HepG2 (cell line): ENCODE results near the gene CABLES2. TPM values are rescaled to one million over a fixed set of nuclear protein-coding genes. Genes with fewer than 3 reads are reported as not detected.

Experiments used
- FOXJ3 ChIP-seq: sonication (generic); formaldehyde crosslinking; IDR thresholded peaks from 2 replicates; pipeline ENCODE4 v1.4.0; 2020; ENCODE audit warnings: missing genetic modification reagents, mild to moderate bottlenecking, borderline replicate concordance
- MEIS2 ChIP-seq: sonication (generic); formaldehyde crosslinking; IDR thresholded peaks from 2 replicates; pipeline ENCODE4 v1.9.0; 2021; ENCODE audit warnings: mild to moderate bottlenecking, missing genetic modification reagents
- PAF1 ChIP-seq: IDR thresholded peaks from 2 replicates; pipeline ENCODE4 v1.6.1; 2016; ENCODE audit warnings: missing genetic modification reagents, missing compliant biosample characterization
- RBAK ChIP-seq: sonication (generic); formaldehyde crosslinking; IDR thresholded peaks from 2 replicates; pipeline ENCODE4 v1.5.1; 2020; ENCODE audit warnings: mild to moderate bottlenecking, missing genetic modification reagents
- SP1 ChIP-seq, 2 experiments: fragments of 450-650 bp in 1 of 2; sonication (generic) in 1 of 2; formaldehyde crosslinking in 1 of 2; IDR thresholded peaks; 2 replicates each; pipeline versions ENCODE4 v1.4.0 to v1.6.1; 2016 to 2020; ENCODE audit warnings: missing genetic modification reagents in 1 of 2
- ZNF350 ChIP-seq: sonication (generic); formaldehyde crosslinking; IDR thresholded peaks from 2 replicates; pipeline ENCODE4 v1.4.0; 2020; ENCODE audit warnings: mild to moderate bottlenecking, low read depth, missing genetic modification reagents, borderline replicate concordance
- ZNF660 ChIP-seq: sonication (generic); formaldehyde crosslinking; IDR thresholded peaks from 2 replicates; pipeline ENCODE4 v1.5.1; 2020; ENCODE audit warnings: mild to moderate bottlenecking, low read depth, missing genetic modification reagents, borderline replicate concordance
- ZSCAN21 ChIP-seq: sonication (generic); formaldehyde crosslinking; IDR thresholded peaks from 2 replicates; pipeline ENCODE4 v1.8.0; 2022; ENCODE audit warnings: mild to moderate bottlenecking, missing genetic modification reagents, moderate library complexity, borderline replicate concordance
- ZSCAN31 ChIP-seq: sonication (generic); formaldehyde crosslinking; IDR thresholded peaks from 2 replicates; pipeline ENCODE4 v1.5.0; 2020; ENCODE audit warnings: low read depth, mild to moderate bottlenecking, missing genetic modification reagents
- polyA plus RNA-seq, 8 experiments: library from polyadenylated mRNA; depleted of rRNA in 3 of 8; stranded (reverse) in 7 of 8; unstranded in 1 of 8; fragments of >200 nt; fragmentation: Illumina TruSeq in 4 of 8; extraction: Trizol in 4 of 8; gene quantifications; 2 replicates each; pipeline versions ENCODE4 v1.2.1 to v1.2.3, GENCODE V29; 2011 to 2016; ENCODE audit warnings: low read depth in 4 of 8, missing spikeins in 1 of 8, mixed read lengths in 1 of 8; ENCODE audit not compliant: insufficient read depth in 1 of 8
- total RNA-seq, 5 experiments: library from RNA; depleted of rRNA; stranded (reverse); fragments of >200 nt; fragmentation: Illumina TruSeq; extraction: Trizol; gene quantifications; 2 replicates each; pipeline ENCODE4 v1.2.3, GENCODE V29; 2016; ENCODE audit warnings: low read depth in 1 of 5
- TF ChIP-seq, protein P1 (sequence below): sonication (generic); formaldehyde crosslinking; IDR thresholded peaks from 2 replicates; pipeline ENCODE4 v1.8.0; 2022; ENCODE audit warnings: mild to moderate bottlenecking, missing genetic modification reagents; ENCODE audit not compliant: insufficient replicate concordance
- TF ChIP-seq, protein P2 (sequence below): sonication (generic); formaldehyde crosslinking; IDR thresholded peaks from 2 replicates; pipeline ENCODE4 v1.4.0; 2020; ENCODE audit warnings: missing genetic modification reagents
- TF ChIP-seq, protein P3 (sequence below): sonication (generic); formaldehyde crosslinking; IDR thresholded peaks from 2 replicates; pipeline ENCODE4 v1.4.0; 2020; ENCODE audit warnings: mild to moderate bottlenecking, low read depth, missing genetic modification reagents
- TF ChIP-seq, protein P4 (sequence below): IDR thresholded peaks from 2 replicates; pipeline ENCODE4 v1.6.1; 2016; ENCODE audit warnings: low read depth
- TF ChIP-seq, protein P5 (sequence below): sonication (generic); formaldehyde crosslinking; IDR thresholded peaks from 2 replicates; pipeline ENCODE4 v1.4.0; 2020; ENCODE audit warnings: missing genetic modification reagents
- TF ChIP-seq, protein P6 (sequence below): sonication (generic); formaldehyde crosslinking; IDR thresholded peaks from 2 replicates; pipeline ENCODE4 v1.5.1; 2020; ENCODE audit warnings: missing genetic modification reagents, mild to moderate bottlenecking, borderline replicate concordance

CABLES2 gene
- total and polyA plus RNA-seq, 2 of the 13 experiments (the other 11 are each of a cell fraction or from before 2014, with no cell fraction given), result 5.2 to 9.7 TPM

DNA sequence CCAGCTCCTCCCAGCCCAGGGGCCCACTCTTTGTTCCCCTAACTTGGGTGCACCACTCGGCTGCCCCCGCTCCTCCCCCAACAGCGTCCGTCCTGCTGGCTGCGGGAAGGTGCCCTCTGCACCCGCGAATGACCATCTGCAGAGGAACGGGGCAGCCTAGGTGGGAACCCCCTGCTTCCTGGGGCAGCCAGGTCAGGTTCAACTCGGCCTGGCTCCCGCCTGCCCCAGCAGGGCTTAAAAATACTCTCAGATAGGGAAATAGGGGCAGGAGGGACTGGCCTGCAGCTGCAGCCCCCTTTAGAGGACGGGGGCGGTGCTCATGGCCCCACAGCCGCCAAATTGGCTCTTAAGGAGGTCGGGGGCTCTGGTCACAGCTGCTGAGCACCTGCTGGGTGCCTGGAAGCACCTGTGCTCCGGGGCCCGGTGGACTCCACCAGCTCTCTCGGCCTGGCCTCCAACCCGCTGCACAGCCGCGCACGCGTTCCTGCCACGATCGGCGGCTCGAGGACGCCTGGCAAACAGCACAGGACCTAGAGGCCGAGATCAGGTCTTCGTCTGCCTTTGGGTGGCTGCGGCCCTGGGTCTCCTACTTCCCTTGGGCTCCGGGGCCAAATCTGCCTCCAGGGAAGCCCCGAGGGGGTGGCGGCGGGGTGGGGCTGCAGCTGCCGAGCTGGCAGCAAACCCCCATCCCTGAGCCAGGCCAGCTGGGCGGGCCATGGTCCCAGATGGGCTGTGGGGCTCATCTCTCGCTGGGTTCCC lies 39.3 kb downstream of the CABLES2 start (continued):
- TF ChIP-seq ZNF660 (no peak; the same call in 1 of the 2 replicates), FOXJ3 (CRISPR knock-in tag) (peak; percentile 70; the same call in 1 of the 2 replicates), SP1 (IDR thresholded peaks at IDR 0.05) (no peak), SP1 (CRISPR knock-in tag; IDR thresholded peaks at IDR 0.05) (0 out of 2 replicates have a peak, but pooled peaks have one; percentile 5), ZSCAN21 (CRISPR knock-in tag) (peak; percentile 76), ZNF350 (CRISPR knock-in tag) (peak; percentile 13; the same call in 1 of the 2 replicates), ZSCAN31 (CRISPR knock-in tag) (peak; percentile 90; the same call in 1 of the 2 replicates), MEIS2 (CRISPR knock-in tag) (no peak; the same call in 1 of the 2 replicates), RBAK (CRISPR knock-in tag) (0 out of 2 replicates have a peak, but pooled peaks have one; percentile 17), PAF1 (CRISPR knock-in tag) (no peak)
- TF ChIP-seq, protein P1, sequence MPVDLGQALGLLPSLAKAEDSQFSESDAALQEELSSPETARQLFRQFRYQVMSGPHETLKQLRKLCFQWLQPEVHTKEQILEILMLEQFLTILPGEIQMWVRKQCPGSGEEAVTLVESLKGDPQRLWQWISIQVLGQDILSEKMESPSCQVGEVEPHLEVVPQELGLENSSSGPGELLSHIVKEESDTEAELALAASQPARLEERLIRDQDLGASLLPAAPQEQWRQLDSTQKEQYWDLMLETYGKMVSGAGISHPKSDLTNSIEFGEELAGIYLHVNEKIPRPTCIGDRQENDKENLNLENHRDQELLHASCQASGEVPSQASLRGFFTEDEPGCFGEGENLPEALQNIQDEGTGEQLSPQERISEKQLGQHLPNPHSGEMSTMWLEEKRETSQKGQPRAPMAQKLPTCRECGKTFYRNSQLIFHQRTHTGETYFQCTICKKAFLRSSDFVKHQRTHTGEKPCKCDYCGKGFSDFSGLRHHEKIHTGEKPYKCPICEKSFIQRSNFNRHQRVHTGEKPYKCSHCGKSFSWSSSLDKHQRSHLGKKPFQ (CRISPR knock-in tag), result peak; percentile 77
- TF ChIP-seq, protein P2, sequence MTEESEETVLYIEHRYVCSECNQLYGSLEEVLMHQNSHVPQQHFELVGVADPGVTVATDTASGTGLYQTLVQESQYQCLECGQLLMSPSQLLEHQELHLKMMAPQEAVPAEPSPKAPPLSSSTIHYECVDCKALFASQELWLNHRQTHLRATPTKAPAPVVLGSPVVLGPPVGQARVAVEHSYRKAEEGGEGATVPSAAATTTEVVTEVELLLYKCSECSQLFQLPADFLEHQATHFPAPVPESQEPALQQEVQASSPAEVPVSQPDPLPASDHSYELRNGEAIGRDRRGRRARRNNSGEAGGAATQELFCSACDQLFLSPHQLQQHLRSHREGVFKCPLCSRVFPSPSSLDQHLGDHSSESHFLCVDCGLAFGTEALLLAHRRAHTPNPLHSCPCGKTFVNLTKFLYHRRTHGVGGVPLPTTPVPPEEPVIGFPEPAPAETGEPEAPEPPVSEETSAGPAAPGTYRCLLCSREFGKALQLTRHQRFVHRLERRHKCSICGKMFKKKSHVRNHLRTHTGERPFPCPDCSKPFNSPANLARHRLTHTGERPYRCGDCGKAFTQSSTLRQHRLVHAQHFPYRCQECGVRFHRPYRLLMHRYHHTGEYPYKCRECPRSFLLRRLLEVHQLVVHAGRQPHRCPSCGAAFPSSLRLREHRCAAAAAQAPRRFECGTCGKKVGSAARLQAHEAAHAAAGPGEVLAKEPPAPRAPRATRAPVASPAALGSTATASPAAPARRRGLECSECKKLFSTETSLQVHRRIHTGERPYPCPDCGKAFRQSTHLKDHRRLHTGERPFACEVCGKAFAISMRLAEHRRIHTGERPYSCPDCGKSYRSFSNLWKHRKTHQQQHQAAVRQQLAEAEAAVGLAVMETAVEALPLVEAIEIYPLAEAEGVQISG (CRISPR knock-in tag), result peak; percentile 20; the same call in 1 of the 2 replicates
- TF ChIP-seq, protein P3, sequence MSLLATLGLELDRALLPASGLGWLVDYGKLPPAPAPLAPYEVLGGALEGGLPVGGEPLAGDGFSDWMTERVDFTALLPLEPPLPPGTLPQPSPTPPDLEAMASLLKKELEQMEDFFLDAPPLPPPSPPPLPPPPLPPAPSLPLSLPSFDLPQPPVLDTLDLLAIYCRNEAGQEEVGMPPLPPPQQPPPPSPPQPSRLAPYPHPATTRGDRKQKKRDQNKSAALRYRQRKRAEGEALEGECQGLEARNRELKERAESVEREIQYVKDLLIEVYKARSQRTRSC, result peak; percentile 91; the same call in 1 of the 2 replicates
- TF ChIP-seq, protein P4, sequence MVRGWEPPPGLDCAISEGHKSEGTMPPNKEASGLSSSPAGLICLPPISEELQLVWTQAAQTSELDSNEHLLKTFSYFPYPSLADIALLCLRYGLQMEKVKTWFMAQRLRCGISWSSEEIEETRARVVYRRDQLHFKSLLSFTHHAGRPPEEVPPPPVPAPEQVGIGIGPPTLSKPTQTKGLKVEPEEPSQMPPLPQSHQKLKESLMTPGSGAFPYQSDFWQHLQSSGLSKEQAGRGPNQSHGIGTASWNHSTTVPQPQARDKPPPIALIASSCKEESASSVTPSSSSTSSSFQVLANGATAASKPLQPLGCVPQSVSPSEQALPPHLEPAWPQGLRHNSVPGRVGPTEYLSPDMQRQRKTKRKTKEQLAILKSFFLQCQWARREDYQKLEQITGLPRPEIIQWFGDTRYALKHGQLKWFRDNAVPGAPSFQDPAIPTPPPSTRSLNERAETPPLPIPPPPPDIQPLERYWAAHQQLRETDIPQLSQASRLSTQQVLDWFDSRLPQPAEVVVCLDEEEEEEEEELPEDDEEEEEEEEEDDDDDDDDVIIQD (CRISPR knock-in tag), result no peak
- TF ChIP-seq, protein P5, sequence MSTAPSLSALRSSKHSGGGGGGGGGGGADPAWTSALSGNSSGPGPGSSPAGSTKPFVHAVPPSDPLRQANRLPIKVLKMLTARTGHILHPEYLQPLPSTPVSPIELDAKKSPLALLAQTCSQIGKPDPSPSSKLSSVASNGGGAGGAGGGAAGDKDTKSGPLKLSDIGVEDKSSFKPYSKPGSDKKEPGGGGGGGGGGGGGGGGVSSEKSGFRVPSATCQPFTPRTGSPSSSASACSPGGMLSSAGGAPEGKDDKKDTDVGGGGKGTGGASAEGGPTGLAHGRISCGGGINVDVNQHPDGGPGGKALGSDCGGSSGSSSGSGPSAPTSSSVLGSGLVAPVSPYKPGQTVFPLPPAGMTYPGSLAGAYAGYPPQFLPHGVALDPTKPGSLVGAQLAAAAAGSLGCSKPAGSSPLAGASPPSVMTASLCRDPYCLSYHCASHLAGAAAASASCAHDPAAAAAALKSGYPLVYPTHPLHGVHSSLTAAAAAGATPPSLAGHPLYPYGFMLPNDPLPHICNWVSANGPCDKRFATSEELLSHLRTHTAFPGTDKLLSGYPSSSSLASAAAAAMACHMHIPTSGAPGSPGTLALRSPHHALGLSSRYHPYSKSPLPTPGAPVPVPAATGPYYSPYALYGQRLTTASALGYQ, result 0 out of 2 replicates have a peak, but pooled peaks have one; percentile 71
- TF ChIP-seq, protein P6, sequence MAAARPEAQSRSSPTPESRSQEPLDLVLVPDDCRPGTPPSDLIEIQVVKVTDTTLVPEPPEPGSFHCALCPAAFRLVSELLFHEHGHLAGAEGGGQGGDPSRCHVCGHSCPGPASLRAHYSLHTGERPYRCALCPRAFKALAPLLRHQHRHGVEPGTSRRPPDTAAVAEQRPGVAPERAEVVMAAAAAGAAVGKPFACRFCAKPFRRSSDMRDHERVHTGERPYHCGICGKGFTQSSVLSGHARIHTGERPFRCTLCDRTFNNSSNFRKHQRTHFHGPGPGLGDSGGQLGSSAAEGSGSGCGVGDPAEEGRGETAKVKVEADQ, result no peak
